K562 (cell line): ENCODE data around the gene TMEM150C. TPM values are rescaled to one million over a fixed set of nuclear protein-coding genes. Genes with fewer than 3 reads are reported as not detected.

ENCODE experiments used
- ATAC-seq: fragments of 200-7000 bp; cut with Tn5 transposase; 3 replicates; pipeline ENCODE4 v1.9.1; 2020; ENCODE audit warnings: moderate library complexity
- BruUV-seq: library from RNA; stranded (reverse); fragments of 400-500 nt; replicated peaks from 2 replicates; lab custom pipeline; 2021; lab: Mats Ljungman, UMichigan
- CTCF ChIA-PET: fragments of 300-600 bp; formaldehyde crosslinking; extraction: SDS; loops from one replicate; lab custom pipeline; 2021; ENCODE audit warnings: low intra/inter-chr PET ratio; lab: Yijun Ruan, JAX
- POLR2A ChIA-PET: fragments of 300-600, 350-650 bp; sonication (Branson Sonifier 250); formaldehyde crosslinking; extraction: SDS; loops from one replicate; lab custom pipeline; 2021; ENCODE audit warnings: antibody characterized with exemption, inconsistent platforms; lab: Yijun Ruan, JAX
- DNase-seq, 4 experiments: peaks; one replicate each; pipeline versions ENCODE4 v3.0.0 to v3.0.0-alpha.2; 2011 to 2018; ENCODE audit warnings: low spot score in 3 of 4, mixed read lengths in 3 of 4; ENCODE audit errors: extremely low read depth in 1 of 4
- FAIRE-seq: peaks from 2 replicates; lab custom pipeline; 2011; peaks lifted over from hg19 to GRCh38; lab: Jason Lieb, UNC
- H2AFZ ChIP-seq: 2 replicates; pipeline ENCODE4 v1.6.0; 2011; ENCODE audit warnings: low read depth, low read length, control low read depth, inconsistent platforms
- H3K27ac ChIP-seq: fragments of 200-600 bp; 3 replicates; pipeline ENCODE4 v1.8.0; 2011; ENCODE audit warnings: low read depth, mild to moderate bottlenecking, control low read depth, inconsistent platforms, low read length, moderate library complexity, mixed read lengths; ENCODE audit errors: extremely low read depth
- H3K27me3 ChIP-seq, 2 experiments: fragments of 300-600 bp in 1 of 2; 2 replicates in 1 of 2; 3 replicates in 1 of 2; pipeline versions ENCODE4 v1.6.0 to v1.8.0; 2011; ENCODE audit warnings: inconsistent platforms in 2 of 2, low read length in 2 of 2, mild to moderate bottlenecking in 1 of 2, mixed read lengths in 1 of 2, moderate library complexity in 1 of 2; ENCODE audit not compliant: control insufficient read depth in 2 of 2, insufficient read depth in 2 of 2
- H3K36me3 ChIP-seq: fragments of 300-600 bp; 3 replicates; pipeline ENCODE4 v1.8.0; 2011; ENCODE audit warnings: mild to moderate bottlenecking, low read length, inconsistent platforms; ENCODE audit not compliant: control insufficient read depth, insufficient read depth
- H3K4me1 ChIP-seq, 2 experiments: fragments of 200-600 bp in 1 of 2; replicated peaks in 1 of 2; 2 replicates in 1 of 2; 3 replicates in 1 of 2; pipeline versions ENCODE4 v1.5.1 to v1.8.0; 2011; ENCODE audit warnings: inconsistent platforms in 2 of 2, low read length in 2 of 2, mild to moderate bottlenecking in 1 of 2, mixed read lengths in 1 of 2, moderate library complexity in 1 of 2; ENCODE audit not compliant: control insufficient read depth in 2 of 2, insufficient read depth in 2 of 2
- H3K4me2 ChIP-seq: 2 replicates; pipeline ENCODE4 v1.6.1; 2011; ENCODE audit warnings: low read length, control low read depth, inconsistent platforms, mixed read lengths; ENCODE audit not compliant: insufficient read depth
- H3K4me3 ChIP-seq: fragments of 200-600 bp; sonication (generic), shearing (Covaris generic); 2 replicates; pipeline ENCODE4 v1.5.1; 2016; ENCODE audit warnings: control low read depth, inconsistent platforms
- H3K79me2 ChIP-seq: fragments of 200-600 bp; 3 replicates; pipeline ENCODE4 v1.8.0; 2011; ENCODE audit warnings: low read length, inconsistent platforms; ENCODE audit not compliant: control insufficient read depth, insufficient read depth
- H3K9ac ChIP-seq, 2 experiments: 2 replicates each; pipeline versions ENCODE4 v1.6.0 to v1.6.1; 2011; ENCODE audit warnings: low read depth in 2 of 2, low read length in 2 of 2, control low read depth in 1 of 2, inconsistent platforms in 1 of 2, mild to moderate bottlenecking in 1 of 2, mixed read lengths in 1 of 2; ENCODE audit not compliant: insufficient read depth in 1 of 2
- H3K9me1 ChIP-seq: one replicate; pipeline ENCODE4 v1.6.0; 2011; ENCODE audit warnings: inconsistent platforms, mild to moderate bottlenecking, low read length, moderate library complexity; ENCODE audit not compliant: control insufficient read depth, insufficient read depth
- H3K9me3 ChIP-seq: replicated peaks from 2 replicates; pipeline ENCODE4 v1.5.1; 2011; ENCODE audit warnings: low read depth, low read length, inconsistent platforms; ENCODE audit not compliant: control insufficient read depth, insufficient read depth
- H4K20me1 ChIP-seq: replicated peaks from 2 replicates; pipeline ENCODE4 v1.6.1; 2011; ENCODE audit warnings: low read length, inconsistent platforms, mixed read lengths; ENCODE audit not compliant: control insufficient read depth, insufficient read depth
- C11orf30 ChIP-seq: fragments of 450-650 bp; IDR thresholded peaks from 2 replicates; pipeline ENCODE4 v1.6.1; 2016; ENCODE audit warnings: low read depth, mild to moderate bottlenecking
- HOMEZ ChIP-seq: fragments of 250-450 bp; sonication (Bioruptor Pico); IDR thresholded peaks from 2 replicates; pipeline ENCODE4 v1.4.0; 2020; ENCODE audit warnings: mild to moderate bottlenecking, moderate library complexity
- KDM4B ChIP-seq, 2 experiments: fragments of 450-650 bp in 1 of 2; sonication (generic) in 1 of 2; IDR thresholded peaks; 2 replicates each; pipeline ENCODE4 v1.6.1; 2016 to 2017; ENCODE audit warnings: borderline replicate concordance in 2 of 2, antibody characterized with exemption in 1 of 2, low read depth in 1 of 2, mild to moderate bottlenecking in 1 of 2
- SIN3A ChIP-seq, 2 experiments: fragments of 150-350 bp in 1 of 2; IDR thresholded peaks; 2 replicates each; pipeline ENCODE4 v1.6.1; 2011 to 2016; ENCODE audit warnings: borderline replicate concordance in 2 of 2, low read depth in 2 of 2, low read length in 2 of 2, mild to moderate bottlenecking in 2 of 2, moderate library complexity in 2 of 2; ENCODE audit not compliant: control insufficient read depth in 1 of 2
- SRF ChIP-seq, 2 experiments: fragments of 250-450, 450-650 bp in 1 of 2; sonication (Bioruptor Pico) in 1 of 2; sonication (generic) in 1 of 2; formaldehyde crosslinking; IDR thresholded peaks; 2 replicates each; pipeline versions ENCODE4 v1.5.0 to v1.5.1; 2020 to 2022; ENCODE audit warnings: mild to moderate bottlenecking in 1 of 2, missing genetic modification reagents in 1 of 2
- WGBS: fragments of 100-300 bp; shearing (Covaris generic); methylation state at CpG from one replicate; pipeline ENCODE4 v1.1.6; 2016; ENCODE audit warnings: low coverage, mixed read lengths; ENCODE audit not compliant: insufficient coverage; ENCODE audit errors: missing lambda C conversion rate; 5-methylcytosine and 5-hydroxymethylcytosine counted together
- in situ Hi-C: fragments of 300-500 bp; cut with MboI; formaldehyde crosslinking; loops from 4 replicates; pipeline ENCODE4 v1.15.0; 2018; ENCODE audit warnings: inconsistent platforms, mixed read lengths
- intact Hi-C: fragments of 100-400 bp; cut with micrococcal nuclease; formaldehyde crosslinking; loops from 2 replicates; pipeline ENCODE4 v1.14.2; 2022
- polyA plus RNA-seq, 8 experiments: library from polyadenylated mRNA; depleted of rRNA in 4 of 8; stranded (reverse) in 5 of 8; unstranded in 3 of 8; fragments of >200 nt; fragmentation: Nextera tagmentation in 2 of 8; fragmentation: Illumina TruSeq in 1 of 8; extraction: Ambion mirVana in 2 of 8; extraction: Trizol in 1 of 8; gene quantifications; 2 replicates each; pipeline versions ENCODE4 v1.2.1 to v1.2.3, GENCODE V29; 2011 to 2014; ENCODE audit warnings: inconsistent platforms in 1 of 8, missing spikeins in 1 of 8
- total RNA-seq, 7 experiments: library from RNA; depleted of rRNA in 6 of 7; stranded (reverse); fragments of >200 nt in 6 of 7; fragmentation: Illumina TruSeq in 2 of 7; extraction: Trizol in 2 of 7; gene quantifications; 2 replicates each; pipeline versions ENCODE4 v1.2.1 to v1.2.3, GENCODE V29; 2011 to 2021; ENCODE audit warnings: low replicate concordance in 1 of 7
- TF ChIP-seq, protein P1 (sequence below): fragments of 150-350 bp; IDR thresholded peaks from 2 replicates; pipeline ENCODE4 v1.6.1; 2014; ENCODE audit warnings: low read depth, mild to moderate bottlenecking, low read length, borderline replicate concordance
- TF ChIP-seq, protein P2 (sequence below): fragments of 450-650 bp; IDR thresholded peaks from 2 replicates; pipeline ENCODE4 v1.6.1; 2016; ENCODE audit warnings: missing biosample characterization, missing genetic modification characterization
- TF ChIP-seq, protein P3 (sequence below): fragments of 450-650 bp; formaldehyde crosslinking; IDR thresholded peaks from 2 replicates; pipeline ENCODE4 v1.4.0; 2020; ENCODE audit warnings: mild to moderate bottlenecking
- TF ChIP-seq, protein P4 (sequence below): sonication (generic); formaldehyde crosslinking; IDR thresholded peaks from 2 replicates; pipeline ENCODE4 v1.8.0; 2022; ENCODE audit warnings: missing genetic modification reagents, mild to moderate bottlenecking, borderline replicate concordance
- TF ChIP-seq, protein P5 (sequence below): fragments of 250-450 bp; sonication (Bioruptor Pico); IDR thresholded peaks from 2 replicates; pipeline ENCODE4 v1.8.0; 2022; ENCODE audit warnings: inconsistent platforms

TMEM150C gene
- total and polyA plus RNA-seq, 9 of the 15 experiments (the other 6 are each of a cell fraction or from before 2014, with no cell fraction given): 0.07 TPM; not detected in 8

DNA sequence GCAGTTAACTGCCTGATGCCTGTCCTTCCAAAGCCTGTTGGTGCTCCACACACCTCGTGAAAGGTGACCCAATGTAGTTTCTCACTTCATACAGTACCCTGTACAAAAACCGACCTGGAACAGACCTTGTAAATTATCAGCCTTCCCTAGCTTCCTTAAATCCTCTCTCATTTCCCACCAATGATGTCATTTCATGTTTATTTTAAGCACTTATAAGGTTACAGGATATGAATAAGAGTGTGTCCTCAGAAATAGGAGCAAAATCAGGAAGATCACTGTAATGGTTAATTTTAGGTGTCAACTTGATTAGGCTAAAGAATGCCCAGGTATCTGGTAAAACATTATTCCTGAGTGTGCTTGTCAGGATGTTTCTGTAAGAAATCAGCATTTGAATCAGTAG is 44.7 kb downstream of the TMEM150C start:
- WGBS: 0% methylated on average over 2 of the region's 2 CpGs
- Histone ChIP-seq H4K20me1 (no peaks in the 10 kb centered on the region), H3K79me2 (no peaks in the 10 kb centered on the region), H3K9ac (no peak overlapping the region), H3K4me1 (no peaks in the 10 kb centered on the region), H3K36me3 (no peaks in the 10 kb centered on the region), H3K9me1 (no peaks in the 10 kb centered on the region), H3K9me3 (no peaks in the 10 kb centered on the region), H3K27me3 (peaks cover 15 to 47% of the 10 kb centered on the region in 2 experiments), H3K4me3 (no peak overlapping the region), H3K27ac (no peak overlapping the region), H2AFZ (no peak overlapping the region), H3K4me2 (no peak overlapping the region)
- FAIRE-seq (no peak), DNase-seq (no peak), ATAC-seq (no peak)
- intact Hi-C loops (no loop called here), in situ Hi-C loops (no loop called here)
- POLR2A ChIA-PET: no interaction called here
- CTCF ChIA-PET: no interaction called here
- no TSS peak for BruUV-seq
- no peak for TF ChIP-seq HOMEZ
- no peak for TF ChIP-seq SRF (CRISPR knock-in tag; IDR thresholded peaks at IDR 0.05)
- no peak for TF ChIP-seq C11orf30
- TF ChIP-seq, protein P1, sequence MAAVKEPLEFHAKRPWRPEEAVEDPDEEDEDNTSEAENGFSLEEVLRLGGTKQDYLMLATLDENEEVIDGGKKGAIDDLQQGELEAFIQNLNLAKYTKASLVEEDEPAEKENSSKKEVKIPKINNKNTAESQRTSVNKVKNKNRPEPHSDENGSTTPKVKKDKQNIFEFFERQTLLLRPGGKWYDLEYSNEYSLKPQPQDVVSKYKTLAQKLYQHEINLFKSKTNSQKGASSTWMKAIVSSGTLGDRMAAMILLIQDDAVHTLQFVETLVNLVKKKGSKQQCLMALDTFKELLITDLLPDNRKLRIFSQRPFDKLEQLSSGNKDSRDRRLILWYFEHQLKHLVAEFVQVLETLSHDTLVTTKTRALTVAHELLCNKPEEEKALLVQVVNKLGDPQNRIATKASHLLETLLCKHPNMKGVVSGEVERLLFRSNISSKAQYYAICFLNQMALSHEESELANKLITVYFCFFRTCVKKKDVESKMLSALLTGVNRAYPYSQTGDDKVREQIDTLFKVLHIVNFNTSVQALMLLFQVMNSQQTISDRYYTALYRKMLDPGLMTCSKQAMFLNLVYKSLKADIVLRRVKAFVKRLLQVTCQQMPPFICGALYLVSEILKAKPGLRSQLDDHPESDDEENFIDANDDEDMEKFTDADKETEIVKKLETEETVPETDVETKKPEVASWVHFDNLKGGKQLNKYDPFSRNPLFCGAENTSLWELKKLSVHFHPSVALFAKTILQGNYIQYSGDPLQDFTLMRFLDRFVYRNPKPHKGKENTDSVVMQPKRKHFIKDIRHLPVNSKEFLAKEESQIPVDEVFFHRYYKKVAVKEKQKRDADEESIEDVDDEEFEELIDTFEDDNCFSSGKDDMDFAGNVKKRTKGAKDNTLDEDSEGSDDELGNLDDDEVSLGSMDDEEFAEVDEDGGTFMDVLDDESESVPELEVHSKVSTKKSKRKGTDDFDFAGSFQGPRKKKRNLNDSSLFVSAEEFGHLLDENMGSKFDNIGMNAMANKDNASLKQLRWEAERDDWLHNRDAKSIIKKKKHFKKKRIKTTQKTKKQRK: no peak
- TF ChIP-seq, protein P2, sequence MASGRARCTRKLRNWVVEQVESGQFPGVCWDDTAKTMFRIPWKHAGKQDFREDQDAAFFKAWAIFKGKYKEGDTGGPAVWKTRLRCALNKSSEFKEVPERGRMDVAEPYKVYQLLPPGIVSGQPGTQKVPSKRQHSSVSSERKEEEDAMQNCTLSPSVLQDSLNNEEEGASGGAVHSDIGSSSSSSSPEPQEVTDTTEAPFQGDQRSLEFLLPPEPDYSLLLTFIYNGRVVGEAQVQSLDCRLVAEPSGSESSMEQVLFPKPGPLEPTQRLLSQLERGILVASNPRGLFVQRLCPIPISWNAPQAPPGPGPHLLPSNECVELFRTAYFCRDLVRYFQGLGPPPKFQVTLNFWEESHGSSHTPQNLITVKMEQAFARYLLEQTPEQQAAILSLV (tag): no peak
- TF ChIP-seq, protein P3, sequence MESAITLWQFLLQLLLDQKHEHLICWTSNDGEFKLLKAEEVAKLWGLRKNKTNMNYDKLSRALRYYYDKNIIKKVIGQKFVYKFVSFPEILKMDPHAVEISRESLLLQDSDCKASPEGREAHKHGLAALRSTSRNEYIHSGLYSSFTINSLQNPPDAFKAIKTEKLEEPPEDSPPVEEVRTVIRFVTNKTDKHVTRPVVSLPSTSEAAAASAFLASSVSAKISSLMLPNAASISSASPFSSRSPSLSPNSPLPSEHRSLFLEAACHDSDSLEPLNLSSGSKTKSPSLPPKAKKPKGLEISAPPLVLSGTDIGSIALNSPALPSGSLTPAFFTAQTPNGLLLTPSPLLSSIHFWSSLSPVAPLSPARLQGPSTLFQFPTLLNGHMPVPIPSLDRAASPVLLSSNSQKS (CRISPR knock-in tag): no peak
- TF ChIP-seq, protein P4, sequence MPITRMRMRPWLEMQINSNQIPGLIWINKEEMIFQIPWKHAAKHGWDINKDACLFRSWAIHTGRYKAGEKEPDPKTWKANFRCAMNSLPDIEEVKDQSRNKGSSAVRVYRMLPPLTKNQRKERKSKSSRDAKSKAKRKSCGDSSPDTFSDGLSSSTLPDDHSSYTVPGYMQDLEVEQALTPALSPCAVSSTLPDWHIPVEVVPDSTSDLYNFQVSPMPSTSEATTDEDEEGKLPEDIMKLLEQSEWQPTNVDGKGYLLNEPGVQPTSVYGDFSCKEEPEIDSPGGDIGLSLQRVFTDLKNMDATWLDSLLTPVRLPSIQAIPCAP (CRISPR knock-in tag): no peak
- TF ChIP-seq, protein P5, sequence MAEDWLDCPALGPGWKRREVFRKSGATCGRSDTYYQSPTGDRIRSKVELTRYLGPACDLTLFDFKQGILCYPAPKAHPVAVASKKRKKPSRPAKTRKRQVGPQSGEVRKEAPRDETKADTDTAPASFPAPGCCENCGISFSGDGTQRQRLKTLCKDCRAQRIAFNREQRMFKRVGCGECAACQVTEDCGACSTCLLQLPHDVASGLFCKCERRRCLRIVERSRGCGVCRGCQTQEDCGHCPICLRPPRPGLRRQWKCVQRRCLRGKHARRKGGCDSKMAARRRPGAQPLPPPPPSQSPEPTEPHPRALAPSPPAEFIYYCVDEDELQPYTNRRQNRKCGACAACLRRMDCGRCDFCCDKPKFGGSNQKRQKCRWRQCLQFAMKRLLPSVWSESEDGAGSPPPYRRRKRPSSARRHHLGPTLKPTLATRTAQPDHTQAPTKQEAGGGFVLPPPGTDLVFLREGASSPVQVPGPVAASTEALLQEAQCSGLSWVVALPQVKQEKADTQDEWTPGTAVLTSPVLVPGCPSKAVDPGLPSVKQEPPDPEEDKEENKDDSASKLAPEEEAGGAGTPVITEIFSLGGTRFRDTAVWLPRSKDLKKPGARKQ (CRISPR knock-in tag): no peak
- no peak for TF ChIP-seq SIN3A (IDR thresholded peaks at IDR 0.05; ENCODE audit: borderline replicate concordance in 2 of 2, control insufficient read depth in 1 of 2, low read depth in 2 of 2, low read length in 2 of 2)
- no peak for TF ChIP-seq KDM4B (IDR thresholded peaks at IDR 0.05; ENCODE audit: borderline replicate concordance in 2 of 2, low read depth in 1 of 2)
